Measurements from ENCODE around the gene DPP6.

Gene DPP6

GRCh38 chr7:154794147-154794780, 742.1 kb downstream of the DPP6 start:
- no peak for TF ChIP-seq CTCF (conservative IDR thresholded peaks at IDR 0.05; ENCODE audit: control insufficient read depth, insufficient read depth, low read depth, low read length)
- no peak for DNase-seq (ENCODE audit: low read depth)
- no peak overlapping the region for H3K4me3 ChIP-seq (ENCODE audit: control insufficient read depth, low read depth, low read length)

GRCh38 chr7:154795014-154795413, 742.8 kb downstream of the DPP6 start:
- TF ChIP-seq CTCF (conservative IDR thresholded peaks at IDR 0.05; ENCODE audit: control insufficient read depth, insufficient read depth, low read depth, low read length) = no peak
- DNase-seq (ENCODE audit: low read depth) = no peak
- H3K4me3 ChIP-seq (ENCODE audit: control insufficient read depth, low read depth, low read length) = no peak overlapping the region

- H3K4me3 ChIP-seq (ENCODE audit: control insufficient read depth, low read depth, low read length) = no peak overlapping the region
- no peak for DNase-seq (ENCODE audit: low read depth)
- no peak for TF ChIP-seq CTCF (conservative IDR thresholded peaks at IDR 0.05; ENCODE audit: control insufficient read depth, insufficient read depth, low read depth, low read length)
Observed at GRCh38 chr7:154795437-154795836, 743.2 kb downstream of the DPP6 start.

- DNase-seq (ENCODE audit: low read depth) = no peak
- TF ChIP-seq CTCF (conservative IDR thresholded peaks at IDR 0.05; ENCODE audit: control insufficient read depth, insufficient read depth, low read depth, low read length) = no peak
Observed at GRCh38 chr7:154804449-154804848, 752.3 kb downstream of the DPP6 start.

GRCh38 chr7:154812027-154812426, 759.8 kb downstream of the DPP6 start:
- DNase-seq (ENCODE audit: low read depth) = no peak
- TF ChIP-seq CTCF (conservative IDR thresholded peaks at IDR 0.05; ENCODE audit: control insufficient read depth, insufficient read depth, low read depth, low read length) = no peak
- no peak overlapping the region for H3K4me3 ChIP-seq (ENCODE audit: control insufficient read depth, low read depth, low read length)

More at GRCh38 chr7:154804449-154804848, 752.3 kb downstream of the DPP6 start:
- H3K4me3 ChIP-seq (ENCODE audit: control insufficient read depth, low read depth, low read length) = no peak overlapping the region

GRCh38 chr7:154817224-154817896, 765.2 kb downstream of the DPP6 start:
- H3K4me3 ChIP-seq (ENCODE audit: control insufficient read depth, low read depth, low read length) = no peak overlapping the region
- DNase-seq (ENCODE audit: low read depth) = no peak
- TF ChIP-seq CTCF (conservative IDR thresholded peaks at IDR 0.05; ENCODE audit: control insufficient read depth, insufficient read depth, low read depth, low read length) = no peak

Data from fibroblast of mammary gland (primary cell).